ENCODE measurements around the gene MRPS9.

MRPS9 gene

GRCh38 chr2:105037572-105038382 lies at the start of gene MRPS9:
Gene MRPS9, plus strand, starts transcription at chr2:105038069. Its CDS starts 24 bp downstream, at chr2:105038093.
- DNase-seq (ENCODE audit: low spot score) = peak; percentile 96

GRCh38 chr2:105005181-105005951 lies 32.5 kb upstream of the MRPS9 start:
- DNase-seq (ENCODE audit: low spot score) = no peak

- DNase-seq (ENCODE audit: low spot score) = no peak
Observed at GRCh38 chr2:105007367-105007766, 30.5 kb upstream of the MRPS9 start.

GRCh38 chr2:105032476-105032875 lies 5.4 kb upstream of the MRPS9 start:
- DNase-seq (ENCODE audit: low spot score) = no peak

- peak; percentile 30 for DNase-seq (ENCODE audit: low spot score)
Observed at GRCh38 chr2:105034170-105034569, 3.7 kb upstream of the MRPS9 start.

GRCh38 chr2:105038383-105039061 lies 653 bp downstream of the MRPS9 start:
- DNase-seq (ENCODE audit: low spot score) = peak; percentile 24

- no peak for DNase-seq (ENCODE audit: low spot score)
Observed at GRCh38 chr2:105039559-105039958, 1.7 kb downstream of the MRPS9 start.

GRCh38 chr2:105042189-105042588 lies 4.3 kb downstream of the MRPS9 start:
- DNase-seq (ENCODE audit: low spot score) = no peak

GRCh38 chr2:105052773-105053172 lies 14.9 kb downstream of the MRPS9 start:
- DNase-seq (ENCODE audit: low spot score) = no peak

GRCh38 chr2:105055613-105056012 lies 17.7 kb downstream of the MRPS9 start:
- DNase-seq (ENCODE audit: low spot score) = no peak

- no peak for DNase-seq (ENCODE audit: low spot score)
Observed at GRCh38 chr2:105056245-105056644, 18.4 kb downstream of the MRPS9 start.

GRCh38 chr2:105057005-105057404 lies 19.1 kb downstream of the MRPS9 start:
- no peak for DNase-seq (ENCODE audit: low spot score)

GRCh38 chr2:105061560-105061959 lies 23.7 kb downstream of the MRPS9 start:
- no peak for DNase-seq (ENCODE audit: low spot score)

GRCh38 chr2:105062158-105062557 lies 24.3 kb downstream of the MRPS9 start:
- no peak for DNase-seq (ENCODE audit: low spot score)

GRCh38 chr2:105068387-105068786 lies 30.5 kb downstream of the MRPS9 start:
- no peak for DNase-seq (ENCODE audit: low spot score)

- no peak for DNase-seq (ENCODE audit: low spot score)
Observed at GRCh38 chr2:105068875-105069274, 31.0 kb downstream of the MRPS9 start.

- DNase-seq (ENCODE audit: low spot score) = no peak
Observed at GRCh38 chr2:105070010-105070865, 32.4 kb downstream of the MRPS9 start.

GRCh38 chr2:105071379-105071778 lies 33.5 kb downstream of the MRPS9 start:
- DNase-seq (ENCODE audit: low spot score) = no peak

GRCh38 chr2:105072039-105072438 lies 34.2 kb downstream of the MRPS9 start:
- no peak for DNase-seq (ENCODE audit: low spot score)

- no peak for DNase-seq (ENCODE audit: low spot score)
Observed at GRCh38 chr2:105073591-105073990, 35.7 kb downstream of the MRPS9 start.

GRCh38 chr2:105076121-105076520 lies 38.3 kb downstream of the MRPS9 start:
- DNase-seq (ENCODE audit: low spot score) = no peak

Measured in RKO (cell line).